GM19468 (cell line): ENCODE data around the gene MBL2.

Experiments used
- ATAC-seq: cut with Tn5 transposase; IDR thresholded peaks from one replicate; pipeline ENCODE4 v1.9.1; 2021; ENCODE audit warnings: mild to moderate bottlenecking, moderate library complexity, moderate number of reproducible peaks; ENCODE audit not compliant: unreplicated experiment; ENCODE audit errors: extremely low read depth

The MBL2 gene

DNA sequence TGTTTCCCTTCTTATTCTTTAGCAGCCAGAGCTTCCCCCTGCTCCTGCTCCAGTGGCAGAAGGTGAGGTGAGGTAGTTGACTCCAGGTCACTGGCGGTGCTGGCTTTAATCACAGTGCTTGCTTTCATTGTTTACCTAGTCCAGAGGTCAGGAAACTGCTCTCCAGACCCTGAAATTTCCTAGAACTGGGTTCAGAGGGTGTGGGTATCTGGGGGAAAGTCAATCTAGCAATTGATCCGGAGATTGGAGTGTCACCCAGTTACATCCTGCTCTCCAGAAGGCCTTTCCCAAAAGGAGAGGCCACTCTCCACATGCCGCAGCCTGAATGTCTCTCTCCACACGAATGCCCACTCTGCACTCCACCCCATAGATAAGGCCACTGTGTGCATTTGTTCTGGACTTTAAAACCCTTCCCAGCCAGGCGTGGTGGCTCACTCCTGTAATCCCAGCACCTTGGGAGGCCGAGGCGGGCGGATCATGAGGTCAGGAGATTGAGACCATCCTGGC, 2.1 kb upstream of the MBL2 start:
- ATAC-seq: no peak

DNA sequence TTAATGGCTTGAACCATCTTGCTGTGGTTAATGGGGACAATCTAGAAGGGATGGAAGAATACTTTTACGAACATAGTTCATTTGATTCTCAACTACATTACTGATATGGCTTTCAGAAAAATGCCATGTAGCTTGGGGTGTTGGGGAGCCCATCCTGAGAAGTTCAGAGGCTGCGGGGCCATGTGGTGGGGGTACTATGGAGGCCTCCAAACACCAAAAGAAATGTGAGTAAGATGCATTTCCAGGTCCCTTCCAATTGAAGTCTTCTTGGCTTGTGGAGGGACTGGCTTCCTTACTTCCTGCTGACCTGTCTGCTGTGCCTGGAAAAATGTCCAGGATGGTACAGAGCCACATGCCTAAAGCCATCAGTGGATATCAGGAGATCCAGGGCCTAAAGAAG, 1.6 kb upstream of the MBL2 start:
- ATAC-seq: no peak

DNA sequence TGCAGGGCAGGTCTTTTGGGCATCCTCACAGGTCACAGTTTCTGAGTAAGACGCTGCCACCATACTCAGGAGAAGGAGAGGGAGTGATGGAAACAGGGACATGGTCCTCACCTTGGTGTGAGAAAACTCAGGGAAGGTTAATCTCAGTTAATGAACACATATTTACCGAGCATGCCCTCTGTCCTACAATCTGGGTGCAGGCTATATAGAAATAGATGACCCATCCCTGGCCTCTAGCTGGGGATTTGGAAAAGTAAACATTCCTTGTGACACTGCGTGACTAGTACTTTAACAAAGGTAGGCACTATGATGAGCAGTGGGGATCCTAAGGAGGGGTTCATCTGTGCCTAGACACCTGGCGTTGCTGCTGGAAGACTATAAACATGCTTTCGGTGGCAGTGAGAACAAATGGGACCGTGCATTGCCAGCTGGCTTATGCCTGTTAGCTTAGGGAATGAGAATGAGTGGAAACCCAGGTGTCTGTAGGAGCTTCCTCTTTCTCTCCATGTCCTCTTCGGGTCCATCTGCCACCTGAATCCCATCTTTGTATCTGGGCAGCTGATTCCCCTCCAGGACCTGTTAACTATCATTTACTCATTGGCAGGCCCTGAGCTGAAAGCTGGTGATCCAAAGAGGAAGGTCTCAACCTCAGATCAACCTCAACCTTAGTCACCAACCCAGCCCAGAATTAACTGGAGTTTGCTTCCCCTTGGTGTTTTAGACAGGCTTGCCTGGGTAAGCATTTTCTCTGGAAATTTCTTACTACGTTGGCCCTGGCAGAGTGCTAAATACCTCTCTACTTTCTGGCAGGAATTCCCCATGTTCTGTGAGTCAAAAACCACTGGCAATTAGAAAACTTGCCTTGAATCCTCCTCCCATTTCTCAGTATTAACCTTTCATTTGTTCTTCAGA, 794 bp downstream of the MBL2 start:
- ATAC-seq: no peak

DNA sequence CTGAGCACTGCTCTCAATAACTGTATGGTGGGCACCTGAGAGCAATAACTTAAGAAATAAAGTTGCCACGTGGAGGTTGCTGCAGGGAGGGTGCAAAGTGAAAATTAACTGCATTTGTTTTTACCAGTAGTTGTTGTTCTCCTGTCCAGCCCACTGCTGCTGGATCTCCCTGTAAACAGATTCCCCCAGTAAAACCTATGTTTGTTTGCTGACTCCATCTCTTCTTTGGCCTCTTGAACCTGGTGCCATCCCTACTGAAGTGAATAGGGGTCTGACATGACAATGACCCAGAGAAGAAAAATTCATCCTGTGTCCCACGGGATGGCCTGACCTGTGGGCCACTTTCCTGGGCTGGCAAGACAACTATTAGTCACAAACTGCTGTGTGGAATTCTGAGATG, 1.7 kb downstream of the MBL2 start:
- ATAC-seq: no peak

DNA sequence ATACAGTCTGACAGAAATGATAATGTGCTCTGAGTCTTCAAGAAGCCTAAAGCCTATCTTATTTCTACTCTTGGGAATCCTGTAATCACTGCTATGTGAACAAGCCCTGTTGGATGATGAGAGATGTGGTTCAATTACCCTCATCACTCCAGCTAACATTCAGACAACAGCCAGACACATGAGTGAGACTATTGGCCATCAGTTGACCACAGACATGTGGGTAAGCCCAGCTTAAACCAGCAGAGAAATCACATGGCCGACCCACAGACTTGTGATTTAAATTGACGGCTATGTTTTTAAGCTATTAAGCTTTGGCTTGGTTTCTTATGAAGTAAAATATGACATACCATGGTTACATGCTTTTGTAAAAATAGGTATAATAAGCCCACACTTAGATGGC, 2.6 kb downstream of the MBL2 start:
- ATAC-seq: no peak

DNA sequence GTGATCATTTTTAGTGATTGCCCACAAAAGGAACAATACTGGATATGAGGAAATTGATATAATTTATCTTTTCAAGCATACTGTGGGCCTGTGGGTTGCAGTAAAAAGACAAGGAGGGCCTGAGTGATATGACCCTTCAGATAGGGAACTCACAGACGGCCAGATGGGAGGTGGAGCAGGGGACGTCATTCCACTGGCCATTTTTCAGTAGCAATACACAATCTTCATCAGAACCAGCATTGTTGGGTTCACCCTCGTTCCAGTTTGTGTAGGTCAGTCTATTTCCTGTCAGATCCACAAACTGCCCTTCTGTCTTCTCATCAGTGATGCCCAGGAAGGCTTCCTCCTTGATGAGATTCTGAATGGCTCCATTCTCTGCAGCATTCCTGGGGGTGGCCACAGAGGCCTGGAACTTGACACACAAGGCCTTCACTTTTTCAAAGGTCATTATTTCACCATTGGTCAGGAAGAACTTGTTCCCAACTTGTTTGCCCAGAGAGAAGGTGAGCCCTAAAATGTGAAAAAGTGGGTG, 4.5 kb downstream of the MBL2 start:
- no peak for ATAC-seq

DNA sequence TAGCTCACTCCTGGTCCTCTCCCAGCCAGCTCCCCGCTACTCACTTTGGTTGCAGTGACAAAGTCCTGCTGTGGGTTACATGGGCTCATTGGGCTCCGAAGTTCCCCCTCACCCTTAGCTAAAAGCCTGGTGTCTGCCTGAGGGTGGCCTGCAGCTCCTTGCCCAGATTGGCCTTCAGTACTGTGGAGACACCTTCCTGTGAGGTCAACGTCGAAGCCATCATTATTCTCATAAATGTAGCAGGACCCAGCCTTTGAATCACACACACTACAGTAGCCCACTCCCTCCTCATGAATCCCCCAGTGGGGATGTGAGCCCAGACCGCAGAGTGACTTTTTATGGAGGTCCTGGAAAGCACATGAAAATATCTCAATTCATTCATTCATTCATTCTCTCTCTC, 10.5 kb downstream of the MBL2 start:
- ATAC-seq: no peak

DNA sequence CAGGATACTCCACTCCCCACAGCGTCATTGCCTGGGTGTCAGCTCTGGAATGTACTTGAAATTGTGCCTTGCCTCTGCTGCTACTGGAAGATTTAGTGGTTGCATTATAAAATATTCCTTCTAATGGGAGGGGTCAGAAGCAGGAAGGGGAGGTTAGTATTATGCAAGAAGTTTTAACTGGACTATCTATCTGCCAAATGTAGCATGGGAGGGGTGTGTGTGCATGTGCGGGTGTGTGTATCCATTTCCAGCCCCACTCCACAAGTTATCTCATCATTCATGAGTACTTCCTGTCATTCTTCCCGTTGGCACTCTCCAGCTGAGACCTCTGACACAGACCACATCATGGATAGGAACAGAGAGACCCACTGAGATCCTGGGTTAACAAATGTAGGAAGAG, 13.4 kb downstream of the MBL2 start:
- no peak for ATAC-seq

DNA sequence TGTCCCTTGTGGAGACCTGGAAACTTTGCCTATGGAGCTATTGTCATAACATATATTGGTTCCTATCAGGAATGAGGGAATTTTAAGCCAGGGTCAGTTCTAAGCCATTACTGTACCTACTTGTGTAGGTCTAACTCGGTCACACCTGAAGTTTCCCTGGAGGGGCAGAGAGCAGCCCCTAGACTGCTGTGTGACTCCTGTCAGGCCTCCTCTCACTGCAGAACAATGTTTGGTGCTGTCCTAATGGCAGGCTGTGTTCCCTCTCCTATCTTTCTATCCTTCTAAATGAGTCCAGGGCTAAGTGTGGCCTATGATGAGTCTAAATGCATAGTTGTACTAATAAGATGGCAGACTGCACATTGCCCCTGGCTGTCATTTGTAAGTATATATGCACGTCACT, 14.2 kb downstream of the MBL2 start:
- ATAC-seq: no peak

DNA sequence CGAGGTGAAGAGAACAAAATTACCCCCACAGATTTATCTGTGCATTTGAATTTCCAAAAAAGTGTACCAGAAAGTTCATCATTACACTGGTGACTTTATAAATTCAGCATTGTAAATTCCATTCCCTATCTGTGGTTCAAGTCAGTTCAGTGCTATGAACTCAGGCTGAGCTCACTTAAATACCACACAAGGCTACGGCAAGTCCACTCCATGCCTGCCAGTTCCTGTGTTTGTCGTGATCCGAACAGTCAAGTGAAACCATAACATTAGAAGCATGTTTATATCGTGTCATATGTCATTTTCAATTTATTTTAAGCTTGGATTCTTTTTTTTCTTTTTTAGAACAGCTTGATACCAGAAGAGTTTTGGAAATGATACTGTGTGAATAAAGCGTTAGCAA, 14.8 kb downstream of the MBL2 start:
- ATAC-seq: no peak

DNA sequence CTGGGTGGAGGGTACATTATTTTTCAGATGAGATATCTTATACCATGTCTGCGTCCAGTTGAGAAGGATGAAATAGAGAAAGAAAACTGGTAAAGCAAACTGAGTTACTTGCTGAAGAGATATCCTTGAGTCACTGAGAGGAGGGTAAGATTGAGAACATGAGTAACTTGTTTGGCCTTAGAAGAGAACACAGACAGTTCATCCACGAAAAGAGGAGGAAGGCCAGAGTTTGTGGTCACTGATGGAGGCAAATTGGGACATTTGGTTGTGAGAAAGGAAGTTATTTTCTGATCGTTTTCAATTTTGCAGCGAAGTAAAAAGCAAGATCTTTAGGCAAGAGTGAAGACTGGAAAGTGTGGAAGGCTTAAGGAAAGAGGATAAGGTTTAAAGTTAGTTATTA, 15.6 kb downstream of the MBL2 start:
- ATAC-seq: no peak

DNA sequence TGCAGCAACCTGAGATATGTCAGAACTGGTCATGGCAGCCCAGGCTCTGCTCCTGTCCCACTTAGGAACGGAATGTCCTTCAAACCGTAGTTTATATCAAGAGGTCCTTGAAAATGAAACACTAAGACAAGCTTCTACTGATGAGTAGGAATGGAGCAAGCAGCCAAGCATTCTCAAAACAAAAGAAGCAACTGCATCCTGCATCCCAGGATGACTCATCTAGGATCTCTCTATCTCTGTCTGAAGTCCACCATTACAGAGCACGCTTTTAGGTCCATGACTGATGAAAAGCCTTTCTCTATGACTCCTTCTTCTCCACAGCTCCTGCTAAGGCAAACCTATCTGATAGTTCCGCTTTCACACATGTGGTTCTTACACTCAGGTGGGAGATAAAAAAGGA, 16.3 kb downstream of the MBL2 start:
- ATAC-seq: no peak

DNA sequence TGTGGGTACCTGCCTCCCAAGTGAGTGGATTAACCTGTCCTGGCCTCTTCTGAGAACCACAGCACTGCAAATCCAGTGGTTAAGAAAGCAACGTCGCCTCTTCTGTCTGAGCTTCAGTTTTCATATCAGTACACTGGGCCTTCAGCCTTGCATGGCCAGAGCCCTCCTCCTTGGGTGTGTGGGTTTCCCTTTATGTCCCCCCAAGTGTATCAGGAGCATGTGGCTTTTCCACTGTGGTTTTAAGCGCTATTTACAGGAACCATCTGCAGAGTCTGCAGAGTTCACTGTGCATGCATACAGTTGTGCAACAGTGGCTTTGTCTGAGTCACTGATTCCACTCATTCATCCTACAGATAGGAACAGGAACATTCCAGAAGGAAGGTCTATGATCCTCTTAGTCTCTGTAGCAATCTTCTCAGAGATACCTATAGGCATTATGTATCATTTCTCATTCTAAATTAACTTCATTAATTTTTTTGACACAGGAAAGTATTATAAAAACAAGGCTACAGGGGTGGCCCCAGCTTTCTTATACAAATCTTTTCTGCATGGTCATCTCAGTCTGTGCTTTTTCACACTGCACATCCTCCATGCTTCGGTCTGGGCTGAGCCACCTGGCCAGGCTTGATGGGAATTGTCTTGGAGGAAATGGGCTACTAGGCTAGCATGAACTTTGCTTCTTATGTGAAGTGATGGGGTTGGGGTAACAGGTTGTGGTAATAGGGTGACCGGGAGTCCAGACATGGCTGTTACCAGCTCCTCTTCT, 17.1 kb downstream of the MBL2 start:
- no peak for ATAC-seq

DNA sequence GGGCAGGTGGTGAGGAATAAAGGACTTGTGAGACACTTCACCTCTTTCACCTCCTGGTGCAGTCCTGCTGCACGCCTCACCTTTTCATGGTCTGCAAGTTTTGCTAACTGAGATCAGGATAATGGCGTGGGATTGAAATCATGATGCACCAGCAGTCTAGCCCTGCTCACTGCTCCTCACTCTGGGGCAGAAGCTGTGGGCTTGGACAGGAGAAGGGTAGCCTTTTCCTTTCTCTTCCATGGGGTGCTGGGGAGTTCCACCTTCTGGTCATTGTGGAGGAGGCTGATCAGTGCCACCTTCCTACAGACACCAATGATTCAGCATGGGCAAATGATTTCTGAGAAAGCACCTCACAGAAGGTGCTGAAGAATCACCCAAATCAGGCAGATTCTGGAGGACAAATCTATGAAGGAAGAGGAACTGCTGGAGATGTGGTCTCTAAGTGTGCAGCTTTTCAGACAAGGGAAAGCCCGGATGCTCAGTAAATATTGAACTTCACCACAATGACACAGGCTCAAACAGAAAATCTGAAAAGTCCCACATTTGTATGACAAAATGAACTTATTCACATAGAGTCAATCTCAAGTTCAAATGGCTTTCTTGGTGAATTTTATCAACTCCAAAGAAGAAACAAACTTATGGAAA, 19.7 kb downstream of the MBL2 start:
- no peak for ATAC-seq

DNA sequence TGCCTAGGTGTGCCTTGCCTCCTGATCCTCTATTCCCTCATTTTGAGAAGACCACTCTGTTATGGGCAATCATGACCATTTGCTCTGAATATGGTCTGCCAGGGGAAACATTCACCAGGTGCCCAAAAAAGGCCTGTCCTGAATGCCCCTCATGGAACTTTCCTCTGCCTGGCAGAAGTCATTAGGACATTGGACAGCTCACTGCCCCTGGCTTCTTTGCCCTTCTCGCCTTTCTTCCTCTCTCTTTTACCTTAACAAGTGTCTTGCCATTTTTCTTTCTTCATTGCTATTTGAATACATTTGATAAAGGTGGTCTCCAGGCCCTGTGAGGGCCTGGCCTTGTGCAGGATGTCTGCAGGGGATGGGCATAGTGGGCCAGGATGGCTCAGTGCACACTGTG, 20.3 kb downstream of the MBL2 start:
- ATAC-seq: no peak

DNA sequence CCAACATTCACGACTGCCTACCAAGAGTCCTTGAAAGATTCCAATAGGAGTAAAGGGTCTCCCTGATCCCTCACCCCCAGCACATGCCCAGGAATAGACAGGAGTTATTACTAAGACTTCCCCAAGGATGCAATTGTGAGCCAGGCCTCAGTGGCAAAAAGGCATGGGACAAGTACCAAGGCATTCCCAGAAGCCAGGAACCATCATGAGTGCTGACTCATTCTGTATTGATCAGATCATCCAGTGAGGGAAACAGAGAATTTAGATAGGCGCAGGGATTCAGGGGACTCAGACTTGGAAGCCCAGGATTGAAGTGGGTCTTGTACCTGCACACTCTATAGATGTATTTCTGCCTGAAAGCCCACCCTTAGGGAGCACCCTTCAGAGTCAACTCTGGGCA, 21.2 kb downstream of the MBL2 start:
- ATAC-seq: no peak

DNA sequence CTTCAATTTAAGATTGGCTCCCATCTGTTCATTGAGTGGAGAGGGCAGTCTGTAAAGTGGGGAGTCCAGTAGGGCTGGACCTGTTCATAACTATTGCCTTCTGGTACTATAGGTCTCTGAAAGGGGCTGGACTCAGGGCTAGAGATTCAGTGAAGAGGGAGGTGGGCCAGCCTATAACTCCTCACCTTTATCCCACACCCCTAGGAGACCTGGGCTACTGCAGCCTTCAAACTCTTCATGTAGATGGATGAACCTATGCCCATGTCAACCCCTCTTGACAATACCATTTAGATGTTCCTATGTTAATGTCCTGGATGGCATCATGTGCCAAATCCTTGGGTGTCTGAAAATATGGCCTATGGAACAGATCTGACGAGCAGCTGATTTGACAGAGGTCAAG, 22.0 kb downstream of the MBL2 start:
- no peak for ATAC-seq

DNA sequence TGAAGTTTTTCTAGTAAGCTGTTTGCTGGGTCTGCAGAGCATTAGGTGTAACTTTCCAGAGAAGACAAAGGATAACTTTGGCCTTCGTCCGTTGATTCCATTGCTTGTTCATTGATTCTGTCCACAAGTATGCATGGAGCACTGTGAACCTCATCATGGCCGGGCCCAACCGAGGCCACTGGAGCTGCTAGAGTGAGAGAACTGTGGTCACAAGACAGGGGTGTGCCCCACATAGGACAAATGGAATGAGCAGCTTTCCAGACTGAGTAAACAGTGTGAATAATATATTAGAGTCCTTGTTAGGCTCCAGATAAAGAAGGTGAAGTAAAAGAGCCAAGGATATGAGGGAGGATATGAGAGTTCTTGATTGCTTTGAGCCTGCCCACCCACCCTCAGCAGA, 24.9 kb downstream of the MBL2 start:
- ATAC-seq: no peak

DNA sequence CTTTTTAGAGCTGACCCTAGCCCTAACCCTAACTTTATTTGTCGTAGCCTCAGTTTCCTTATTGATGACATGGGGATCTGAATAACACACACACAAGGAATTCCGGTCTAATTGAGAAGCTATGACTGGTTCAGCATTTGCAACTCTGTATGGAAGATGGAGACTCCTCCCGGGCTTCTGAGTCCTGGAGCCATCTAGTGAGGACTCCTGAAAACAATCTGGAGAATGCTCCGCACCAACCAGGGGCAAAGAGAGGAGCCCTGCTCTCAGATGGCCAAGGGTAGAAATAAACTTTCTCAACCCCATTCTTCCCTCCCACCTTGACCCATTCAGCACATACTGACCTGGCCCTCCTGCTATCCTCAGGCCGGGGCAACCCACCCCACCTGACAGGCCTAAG, 26.4 kb downstream of the MBL2 start:
- ATAC-seq: no peak

DNA sequence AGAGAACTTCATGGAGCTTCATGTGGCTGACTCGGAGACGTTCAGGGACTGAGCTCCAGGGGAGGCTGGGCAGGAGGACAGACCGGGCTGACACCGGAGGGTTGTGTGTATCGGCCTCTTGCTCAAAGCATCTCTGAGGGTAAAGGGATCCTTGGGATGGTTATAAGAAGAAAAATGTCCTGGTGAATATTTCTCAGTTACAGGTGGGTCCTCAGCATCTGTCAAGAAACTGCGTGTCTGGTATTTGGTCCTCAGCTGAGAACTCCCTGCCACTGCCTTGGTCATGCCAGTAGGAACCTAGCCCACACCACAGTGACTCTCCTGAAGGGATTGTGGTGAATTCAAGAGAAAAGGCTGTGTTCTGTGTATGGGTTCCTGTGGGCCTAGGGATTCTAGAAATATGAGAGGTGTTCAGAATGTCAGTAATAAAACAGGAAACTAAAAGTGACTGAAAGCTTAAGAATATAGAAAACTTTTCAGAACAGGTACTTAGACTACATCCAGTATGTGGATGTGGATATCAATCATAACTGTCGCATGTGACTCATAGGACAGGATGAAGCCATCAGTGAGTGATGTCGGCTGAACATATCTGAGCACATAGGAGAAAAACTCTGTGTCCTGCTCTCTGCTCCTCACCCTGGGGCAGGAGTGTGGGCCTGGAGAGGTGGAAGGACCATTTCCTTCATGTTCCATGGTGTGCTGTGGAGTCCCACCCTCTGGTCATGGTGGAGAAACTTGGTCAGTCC, 28.4 kb downstream of the MBL2 start:
- ATAC-seq: no peak
